ENCODE data around the gene TRA2B. TPM values are rescaled to one million over a fixed set of nuclear protein-coding genes. Genes with fewer than 3 reads are reported as not detected.

Gene TRA2B
- total and polyA plus RNA-seq, 2 donors (not counting 3 experiments of a cell fraction or from before 2014, with no cell fraction given) = 173 to 199 TPM

- Histone ChIP-seq H3K9me3 (replicated peaks; ENCODE audit: control insufficient read depth, insufficient read depth, low read length) (no peaks in the 10 kb centered on the region), H3K36me3 (ENCODE audit: control insufficient read depth in 2 of 2, extremely low read depth in 1 of 2, insufficient read depth in 2 of 2, low read length in 2 of 2) (peaks cover 2 to 4% of the 10 kb centered on the region in 2 experiments), H3K79me2 (ENCODE audit: control insufficient read depth, insufficient read depth, low read length) (peaks cover 86% of the 10 kb centered on the region), H4K20me1 (replicated peaks; ENCODE audit: control insufficient read depth, extremely low read depth, insufficient read depth, low read length) (peaks cover 51% of the 10 kb centered on the region), H3K4me2 (ENCODE audit: insufficient read depth, low read length) (peak overlapping the region; percentile 98), H3K9ac (replicated peaks; ENCODE audit: extremely low read depth, insufficient read depth, low read length) (peak overlapping the region; percentile 94), H2AFZ (ENCODE audit: low read depth, low read length) (no peak overlapping the region), H3K27ac (ENCODE audit: insufficient read depth, low read depth, low read length) (no peak overlapping the region), H3K4me1 (ENCODE audit: control insufficient read depth, extremely low read depth, insufficient read depth, low read length) (peaks cover 63% of the 10 kb centered on the region), H3K9me1 (replicated peaks; ENCODE audit: control insufficient read depth, extremely low read depth, insufficient read depth, low read length) (no peaks in the 10 kb centered on the region), H3K27me3 (ENCODE audit: control insufficient read depth in 2 of 2, insufficient read depth in 2 of 2, low read length in 2 of 2) (no peaks in the 10 kb centered on the region), H3K4me3 (replicated peaks in 1 of 3; ENCODE audit: insufficient read depth in 1 of 3, low read depth in 1 of 3, low read length in 3 of 3) (peak overlapping the region; percentile 41 to 98 (median 97))
- ChIA-PET POLR2A (no interaction called here), CTCF (interaction anchor here (1.2 to 1.4 kb wide), 2 partner anchors 9 to 274 kb away, joined by 3 to 4 read pairs; no protein-coding TSS in a partner anchor)
- DNase-seq (ENCODE audit: low read depth, low spot score) (peak; percentile 16), FAIRE-seq (no peak)
- dilution Hi-C loops (cut with MboI; ENCODE audit: extremely low pct_ligation_motif_present, low sequenced_read_pairs) = no loop called here
- no TSS peak for BruUV-seq (replicated peaks)
- intact Hi-C loops (cut with micrococcal nuclease) = loop anchor here (10.0 kb wide), 1 partner anchor 1599 kb away; the partner anchor contains the start of gene FAM131A
- TF ChIP-seq POLR2A (IDR thresholded peaks at IDR 0.05; ENCODE audit: low read depth, low read length) (no peak), EZH2 (IDR thresholded peaks at IDR 0.05; ENCODE audit: borderline replicate concordance, low read depth, low read length, severe bottlenecking) (no peak), GATA2 (IDR thresholded peaks at IDR 0.05; ENCODE audit: insufficient read depth, insufficient read length, low read depth, low read length) (no peak), CTCF (IDR thresholded peaks at IDR 0.05; ENCODE audit: extremely low read depth in 1 of 2, insufficient read depth in 1 of 2, low read depth in 1 of 2, low read length in 2 of 2) (no peak), MYC (IDR thresholded peaks at IDR 0.05; ENCODE audit: low read depth, low read length) (no peak), JUN (IDR thresholded peaks at IDR 0.05; ENCODE audit: borderline replicate concordance, insufficient read depth, insufficient read length, low read depth) (no peak), FOS (IDR thresholded peaks at IDR 0.05; ENCODE audit: borderline replicate concordance, insufficient read depth, low read length) (no peak), POLR2AphosphoS5 (IDR thresholded peaks at IDR 0.05; ENCODE audit: insufficient read depth, low read depth, low read length) (no peak), MAX (IDR thresholded peaks at IDR 0.05; ENCODE audit: insufficient read depth, insufficient read length) (no peak)
Measured at GRCh38 chr3:185934174-185934557, 3.6 kb downstream of the TRA2B start.

All from endothelial cell of umbilical vein (primary cell).